Panc1 (cell line): Measurements from ENCODE around the gene NPIPB6.

Experiments used
- POLR2AphosphoS5 ChIP-seq: IDR thresholded peaks from 2 replicates; pipeline ENCODE4 v1.6.1; 2012; ENCODE audit warnings: mild to moderate bottlenecking, low read depth, low read length, moderate library complexity
- REST ChIP-seq, 2 experiments: IDR thresholded peaks; 2 replicates each; pipeline ENCODE4 v1.6.1; 2011 to 2012; ENCODE audit warnings: low read depth in 2 of 2, control low read depth in 1 of 2, low read length in 1 of 2, mild to moderate bottlenecking in 1 of 2, moderate library complexity in 1 of 2; ENCODE audit not compliant: insufficient read depth in 1 of 2
- TF ChIP-seq, protein P1 (sequence below): fragments of 450-650 bp; IDR thresholded peaks from 2 replicates; pipeline ENCODE4 v1.5.1; 2017; ENCODE audit warnings: mild to moderate bottlenecking

DNA sequence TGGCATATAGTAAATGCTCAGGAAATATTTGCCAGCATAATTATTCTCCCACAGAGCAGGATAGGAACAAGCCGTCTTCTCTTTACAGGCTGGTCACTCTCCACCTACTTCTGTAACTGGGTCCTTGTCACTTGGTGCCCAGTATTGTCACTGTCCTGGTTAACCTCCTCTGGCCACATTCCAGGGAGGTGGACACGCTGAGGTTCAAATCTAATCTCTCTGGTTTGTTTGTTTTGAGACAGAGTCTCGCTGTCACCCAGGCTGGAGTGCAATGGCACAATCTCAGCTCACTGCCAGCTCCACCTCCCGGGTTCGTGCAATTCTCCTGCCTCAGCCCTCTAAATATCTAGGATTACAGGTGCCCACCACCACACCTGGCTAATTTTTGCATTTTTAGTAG lies 55.4 kb downstream of the NPIPB6 start:
- no peak for TF ChIP-seq REST (IDR thresholded peaks at IDR 0.05; ENCODE audit: insufficient read depth in 1 of 2, low read depth in 2 of 2, low read length in 1 of 2)
- TF ChIP-seq, protein P1, sequence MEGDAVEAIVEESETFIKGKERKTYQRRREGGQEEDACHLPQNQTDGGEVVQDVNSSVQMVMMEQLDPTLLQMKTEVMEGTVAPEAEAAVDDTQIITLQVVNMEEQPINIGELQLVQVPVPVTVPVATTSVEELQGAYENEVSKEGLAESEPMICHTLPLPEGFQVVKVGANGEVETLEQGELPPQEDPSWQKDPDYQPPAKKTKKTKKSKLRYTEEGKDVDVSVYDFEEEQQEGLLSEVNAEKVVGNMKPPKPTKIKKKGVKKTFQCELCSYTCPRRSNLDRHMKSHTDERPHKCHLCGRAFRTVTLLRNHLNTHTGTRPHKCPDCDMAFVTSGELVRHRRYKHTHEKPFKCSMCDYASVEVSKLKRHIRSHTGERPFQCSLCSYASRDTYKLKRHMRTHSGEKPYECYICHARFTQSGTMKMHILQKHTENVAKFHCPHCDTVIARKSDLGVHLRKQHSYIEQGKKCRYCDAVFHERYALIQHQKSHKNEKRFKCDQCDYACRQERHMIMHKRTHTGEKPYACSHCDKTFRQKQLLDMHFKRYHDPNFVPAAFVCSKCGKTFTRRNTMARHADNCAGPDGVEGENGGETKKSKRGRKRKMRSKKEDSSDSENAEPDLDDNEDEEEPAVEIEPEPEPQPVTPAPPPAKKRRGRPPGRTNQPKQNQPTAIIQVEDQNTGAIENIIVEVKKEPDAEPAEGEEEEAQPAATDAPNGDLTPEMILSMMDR = no peak
- no peak for TF ChIP-seq POLR2AphosphoS5
